KMS-11 (cell line): ENCODE results near the gene KMT2C.
"Not testable (repeated sequence)": the region's sequence is repeated elsewhere in the genome, so short reads cannot be mapped to it uniquely, and the experiment has no call there.

ENCODE experiments used
- H2AFZ ChIP-seq: fragments of 200-600 bp; sonication (generic); 2 replicates; pipeline ENCODE4 v1.6.1; 2016; ENCODE audit warnings: antibody characterized with exemption, mixed run types, low read depth
- H3K27ac ChIP-seq: fragments of 200-600 bp; sonication (generic); 2 replicates; pipeline ENCODE4 v1.6.1; 2016; ENCODE audit warnings: mild to moderate bottlenecking, mixed run types
- H3K27me3 ChIP-seq: fragments of 200-600 bp; sonication (generic); 2 replicates; pipeline ENCODE4 v1.6.1; 2017; ENCODE audit warnings: mild to moderate bottlenecking, low read depth, mixed run types, moderate library complexity; ENCODE audit not compliant: insufficient read depth
- H3K36me3 ChIP-seq: fragments of 200-600 bp; sonication (generic); 2 replicates; pipeline ENCODE4 v1.6.1; 2017; ENCODE audit warnings: mild to moderate bottlenecking, mixed run types; ENCODE audit not compliant: insufficient read depth
- H3K4me1 ChIP-seq: fragments of 200-600 bp; sonication (generic); 2 replicates; pipeline ENCODE4 v1.6.1; 2016; ENCODE audit warnings: mild to moderate bottlenecking, low read depth, mixed run types; ENCODE audit not compliant: poor library complexity, severe bottlenecking
- H3K4me2 ChIP-seq: fragments of 200-600 bp; sonication (generic); 2 replicates; pipeline ENCODE4 v1.7.0; 2016; ENCODE audit warnings: mild to moderate bottlenecking, mixed run types
- H3K4me3 ChIP-seq: fragments of 200-600 bp; sonication (generic); IDR thresholded peaks from 2 replicates; pipeline ENCODE4 v1.6.1; 2017; ENCODE audit warnings: low read depth, low read length, mixed read lengths; ENCODE audit not compliant: insufficient read depth
- H3K79me2 ChIP-seq: fragments of 200-600 bp; sonication (generic); 2 replicates; pipeline ENCODE4 v1.6.1; 2016; ENCODE audit warnings: low read depth, mixed run types; ENCODE audit not compliant: insufficient read depth
- H3K9ac ChIP-seq: fragments of 200-600 bp; sonication (generic); 2 replicates; pipeline ENCODE4 v1.6.1; 2016; ENCODE audit warnings: mild to moderate bottlenecking, mixed run types
- H4K20me1 ChIP-seq: fragments of 200-600 bp; sonication (generic); 2 replicates; pipeline ENCODE4 v1.6.1; 2016; ENCODE audit warnings: mild to moderate bottlenecking, mixed run types; ENCODE audit not compliant: insufficient read depth
- TF ChIP-seq, protein P1 (sequence below): fragments of 200-600 bp; sonication (generic); conservative IDR thresholded peaks from 2 replicates; pipeline ENCODE4 v1.6.1; 2017; ENCODE audit warnings: low read depth, mild to moderate bottlenecking, antibody characterized with exemption, low read length, moderate library complexity, mixed read lengths

KMT2C gene

DNA sequence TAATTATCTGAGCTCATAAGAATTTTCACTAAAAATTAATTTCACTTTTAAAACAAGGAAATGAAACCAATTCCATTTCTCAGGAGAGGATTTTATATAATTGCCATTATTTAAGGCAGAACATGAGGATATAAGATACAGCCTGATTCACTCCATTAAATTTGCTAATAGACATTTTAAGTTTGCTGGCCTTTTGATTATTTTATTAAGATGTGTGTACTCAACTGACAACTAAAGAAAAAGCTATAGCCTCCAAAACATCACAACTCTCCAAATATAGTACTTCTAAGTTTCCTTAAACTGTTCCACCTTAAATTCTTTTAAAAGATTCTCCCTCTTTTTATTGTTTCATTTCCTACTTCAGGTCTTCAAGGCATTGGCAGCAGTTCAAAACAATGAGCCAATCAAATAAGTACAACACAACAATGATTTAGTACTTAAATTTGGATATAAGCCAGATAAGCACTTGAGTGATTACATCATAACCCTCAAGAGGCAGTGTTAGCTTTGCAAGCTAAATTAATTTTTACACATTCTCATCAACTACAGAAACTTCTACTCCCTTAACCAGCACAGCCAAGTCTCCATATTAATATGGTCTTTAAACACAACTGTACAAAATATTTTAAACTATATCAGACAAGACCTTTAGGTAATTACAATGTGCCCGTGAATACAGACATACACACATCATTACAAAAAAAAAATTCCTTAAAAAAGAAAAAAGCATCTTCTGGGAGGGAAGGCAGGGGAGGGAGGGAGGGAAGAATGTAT, 121.8 kb downstream of the KMT2C start:
- no peak overlapping the region for H3K9ac ChIP-seq
- no peaks in the 10 kb centered on the region for H3K27me3 ChIP-seq
- H3K4me1 ChIP-seq: peaks cover 55% of the 10 kb centered on the region
- H3K27ac ChIP-seq: no peak overlapping the region
- H2AFZ ChIP-seq: no peak overlapping the region
- peaks cover 21% of the 10 kb centered on the region; the same call in 1 of the 2 replicates for H3K79me2 ChIP-seq
- peaks cover 6% of the 10 kb centered on the region; the same call in 1 of the 2 replicates for H3K36me3 ChIP-seq
- TF ChIP-seq, protein P1, sequence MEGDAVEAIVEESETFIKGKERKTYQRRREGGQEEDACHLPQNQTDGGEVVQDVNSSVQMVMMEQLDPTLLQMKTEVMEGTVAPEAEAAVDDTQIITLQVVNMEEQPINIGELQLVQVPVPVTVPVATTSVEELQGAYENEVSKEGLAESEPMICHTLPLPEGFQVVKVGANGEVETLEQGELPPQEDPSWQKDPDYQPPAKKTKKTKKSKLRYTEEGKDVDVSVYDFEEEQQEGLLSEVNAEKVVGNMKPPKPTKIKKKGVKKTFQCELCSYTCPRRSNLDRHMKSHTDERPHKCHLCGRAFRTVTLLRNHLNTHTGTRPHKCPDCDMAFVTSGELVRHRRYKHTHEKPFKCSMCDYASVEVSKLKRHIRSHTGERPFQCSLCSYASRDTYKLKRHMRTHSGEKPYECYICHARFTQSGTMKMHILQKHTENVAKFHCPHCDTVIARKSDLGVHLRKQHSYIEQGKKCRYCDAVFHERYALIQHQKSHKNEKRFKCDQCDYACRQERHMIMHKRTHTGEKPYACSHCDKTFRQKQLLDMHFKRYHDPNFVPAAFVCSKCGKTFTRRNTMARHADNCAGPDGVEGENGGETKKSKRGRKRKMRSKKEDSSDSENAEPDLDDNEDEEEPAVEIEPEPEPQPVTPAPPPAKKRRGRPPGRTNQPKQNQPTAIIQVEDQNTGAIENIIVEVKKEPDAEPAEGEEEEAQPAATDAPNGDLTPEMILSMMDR: no peak
- no peak overlapping the region for H3K4me3 ChIP-seq
- peak overlapping the region; percentile 10; the same call in 1 of the 2 replicates for H3K4me2 ChIP-seq
- peaks cover 14% of the 10 kb centered on the region for H4K20me1 ChIP-seq

DNA sequence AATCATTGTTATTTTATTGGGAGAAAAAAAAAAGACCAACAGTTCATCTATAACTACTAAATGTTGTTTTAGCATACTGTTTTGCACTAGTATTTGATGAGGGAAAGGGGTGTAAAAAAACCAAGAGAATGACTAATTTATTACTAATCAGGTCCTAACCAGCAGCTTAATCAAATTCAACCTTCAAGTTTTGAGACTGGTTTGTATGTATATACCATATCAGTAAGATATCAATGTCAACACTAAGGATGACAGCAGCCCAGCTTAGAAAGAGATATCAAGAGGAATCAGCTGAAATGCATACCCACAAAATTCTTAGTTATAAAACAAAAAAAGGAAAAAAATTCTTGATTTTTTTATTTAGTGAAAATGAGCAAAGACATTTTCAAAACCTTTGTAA, 122.6 kb downstream of the KMT2C start:
- Histone ChIP-seq H3K36me3 (peaks cover 6% of the 10 kb centered on the region; the same call in 1 of the 2 replicates), H3K4me2 (peak overlapping the region; percentile 10; the same call in 1 of the 2 replicates), H3K27me3 (no peaks in the 10 kb centered on the region), H3K9ac (no peak overlapping the region), H4K20me1 (peaks cover 14% of the 10 kb centered on the region), H3K4me3 (no peak overlapping the region), H3K27ac (no peak overlapping the region), H2AFZ (no peak overlapping the region), H3K4me1 (peaks cover 60% of the 10 kb centered on the region), H3K79me2 (peaks cover 16% of the 10 kb centered on the region; the same call in 1 of the 2 replicates)
- TF ChIP-seq, protein P1: no peak

DNA sequence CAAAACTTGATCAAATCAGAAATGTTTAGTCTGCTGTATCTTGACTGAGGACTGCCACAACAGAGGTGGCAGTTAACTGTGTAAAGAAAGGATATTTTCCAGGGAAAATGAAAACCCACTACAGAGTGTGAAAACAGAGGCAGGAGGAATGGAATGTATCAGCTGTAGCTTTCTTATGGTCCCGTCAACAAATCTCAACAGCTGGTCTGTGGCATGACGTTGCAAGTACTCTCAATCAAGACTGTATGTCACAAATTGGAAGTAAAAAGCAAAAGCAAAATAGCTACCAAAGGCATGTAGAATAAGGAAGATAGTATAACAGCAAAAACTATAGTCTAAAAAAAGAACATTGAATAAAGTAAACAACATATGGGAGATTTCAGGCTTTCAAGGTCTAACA, 123.5 kb downstream of the KMT2C start:
- Histone ChIP-seq H3K79me2 (peaks cover 12% of the 10 kb centered on the region; the same call in 1 of the 2 replicates), H3K4me2 (no peak overlapping the region), H4K20me1 (peaks cover 10% of the 10 kb centered on the region), H3K9ac (no peak overlapping the region), H2AFZ (no peak overlapping the region), H3K36me3 (peaks cover 6% of the 10 kb centered on the region; the same call in 1 of the 2 replicates), H3K4me1 (peaks cover 51% of the 10 kb centered on the region), H3K27me3 (no peaks in the 10 kb centered on the region), H3K27ac (no peak overlapping the region), H3K4me3 (no peak overlapping the region)
- TF ChIP-seq, protein P1: no peak

DNA sequence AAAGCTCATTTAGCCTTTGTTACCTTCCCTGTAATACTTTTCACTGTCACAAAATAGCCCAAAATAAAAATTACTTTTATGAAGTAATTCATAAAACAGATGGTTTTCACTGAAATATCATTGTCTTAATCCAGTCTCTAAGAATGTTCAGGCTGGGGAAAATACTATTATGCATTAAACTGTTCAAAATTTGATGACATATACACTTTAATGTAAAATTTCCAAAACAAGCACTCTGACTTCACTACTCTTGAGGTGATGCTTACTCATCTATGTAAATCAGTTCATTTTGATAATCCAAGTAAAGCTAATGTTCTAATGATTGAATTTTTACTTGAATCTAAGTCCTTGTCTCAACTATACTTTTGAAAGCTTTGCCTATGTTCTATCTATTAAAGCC, 127.9 kb downstream of the KMT2C start:
- TF ChIP-seq, protein P1: no peak
- H2AFZ ChIP-seq: no peak overlapping the region
- H3K27me3 ChIP-seq: no peaks in the 10 kb centered on the region
- no peaks in the 10 kb centered on the region for H4K20me1 ChIP-seq
- H3K27ac ChIP-seq: no peak overlapping the region
- no peak overlapping the region for H3K4me2 ChIP-seq
- H3K9ac ChIP-seq: no peak overlapping the region
- no peak overlapping the region for H3K4me3 ChIP-seq
- no peaks in the 10 kb centered on the region; the same call in 1 of the 2 replicates for H3K79me2 ChIP-seq
- H3K4me1 ChIP-seq: peaks cover 6% of the 10 kb centered on the region
- peaks cover 6% of the 10 kb centered on the region; the same call in 1 of the 2 replicates for H3K36me3 ChIP-seq

DNA sequence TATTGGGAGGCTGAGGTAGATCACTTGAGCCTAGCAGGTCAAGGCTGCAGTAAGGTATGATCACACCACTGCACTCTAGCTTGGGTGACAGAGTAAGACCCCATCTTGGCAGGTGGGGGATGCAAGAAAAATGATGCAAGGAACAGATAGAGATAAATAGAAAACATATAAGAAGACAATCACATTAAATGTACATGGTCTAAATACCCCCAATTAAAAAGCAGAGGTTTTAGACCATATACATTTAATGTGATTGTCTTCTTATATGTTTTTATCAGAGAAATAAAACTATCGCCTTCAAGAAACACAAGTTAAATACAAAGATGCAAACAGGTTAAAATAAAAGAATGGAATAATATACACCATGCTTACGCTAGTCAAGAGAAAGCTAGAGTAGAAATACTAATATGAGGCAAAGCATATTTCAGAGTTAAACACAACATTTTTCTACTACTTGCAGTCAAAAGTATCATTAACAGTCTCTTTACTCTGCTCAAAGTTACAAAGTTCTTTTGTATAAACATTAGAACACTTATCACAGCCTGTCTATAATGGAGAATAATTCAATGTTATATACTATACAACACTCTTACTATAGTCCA, 136.2 kb downstream of the KMT2C start:
- not testable (repeated sequence) for H3K4me1 ChIP-seq, H3K9ac ChIP-seq, H3K27ac ChIP-seq, H3K4me3 ChIP-seq, H3K27me3 ChIP-seq, H3K4me2 ChIP-seq, H4K20me1 ChIP-seq, H3K36me3 ChIP-seq, H2AFZ ChIP-seq, H3K79me2 ChIP-seq
